Coronary artery (tissue), 2 donors: Measurements from ENCODE around the gene LMF1.
"Not testable (repeated sequence)": the region's sequence is repeated elsewhere in the genome, so short reads cannot be mapped to it uniquely, and the experiment has no call there.

Source experiments
- DNase-seq: peaks from one replicate; pipeline ENCODE4 v3.0.0-alpha.2; 2017; ENCODE audit warnings: low spot score
- H3K27ac ChIP-seq, 2 donors: fragments of 200-600 bp; sonication (generic); one replicate each; pipeline ENCODE4 v1.5.1; 2016 to 2019
- H3K4me3 ChIP-seq: fragments of 200-600 bp; sonication (generic); 2 replicates; pipeline ENCODE4 v1.5.1; 2016; ENCODE audit warnings: mild to moderate bottlenecking, moderate library complexity
- TF ChIP-seq, protein P1 (sequence below): fragments of 200-600 bp; sonication (generic); IDR thresholded peaks from one replicate; pipeline ENCODE4 v1.5.1; 2019; ENCODE audit warnings: antibody characterized with exemption

Gene LMF1

DNA sequence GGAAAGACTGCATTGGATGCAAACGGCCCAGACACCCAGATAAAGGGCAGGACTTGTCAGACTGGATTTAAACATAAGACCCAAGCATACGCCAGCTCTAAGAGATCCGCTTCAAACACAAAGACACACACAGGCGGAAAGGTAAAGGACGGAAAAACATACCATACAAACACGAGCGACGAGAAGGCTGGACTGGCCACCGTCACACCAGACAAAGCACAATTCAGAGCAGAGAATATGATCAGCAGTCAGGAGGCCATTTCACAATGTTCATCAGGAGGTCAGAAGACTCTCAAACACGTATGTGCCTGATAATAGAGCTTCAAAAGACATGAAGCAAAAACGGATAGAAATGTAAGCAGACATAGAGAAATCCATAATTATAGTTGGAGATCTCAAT, 85.4 kb downstream of the LMF1 start:
- no peak overlapping the region for H3K4me3 ChIP-seq
- TF ChIP-seq, protein P1, sequence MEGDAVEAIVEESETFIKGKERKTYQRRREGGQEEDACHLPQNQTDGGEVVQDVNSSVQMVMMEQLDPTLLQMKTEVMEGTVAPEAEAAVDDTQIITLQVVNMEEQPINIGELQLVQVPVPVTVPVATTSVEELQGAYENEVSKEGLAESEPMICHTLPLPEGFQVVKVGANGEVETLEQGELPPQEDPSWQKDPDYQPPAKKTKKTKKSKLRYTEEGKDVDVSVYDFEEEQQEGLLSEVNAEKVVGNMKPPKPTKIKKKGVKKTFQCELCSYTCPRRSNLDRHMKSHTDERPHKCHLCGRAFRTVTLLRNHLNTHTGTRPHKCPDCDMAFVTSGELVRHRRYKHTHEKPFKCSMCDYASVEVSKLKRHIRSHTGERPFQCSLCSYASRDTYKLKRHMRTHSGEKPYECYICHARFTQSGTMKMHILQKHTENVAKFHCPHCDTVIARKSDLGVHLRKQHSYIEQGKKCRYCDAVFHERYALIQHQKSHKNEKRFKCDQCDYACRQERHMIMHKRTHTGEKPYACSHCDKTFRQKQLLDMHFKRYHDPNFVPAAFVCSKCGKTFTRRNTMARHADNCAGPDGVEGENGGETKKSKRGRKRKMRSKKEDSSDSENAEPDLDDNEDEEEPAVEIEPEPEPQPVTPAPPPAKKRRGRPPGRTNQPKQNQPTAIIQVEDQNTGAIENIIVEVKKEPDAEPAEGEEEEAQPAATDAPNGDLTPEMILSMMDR = no peak
- no peak for DNase-seq
- no peak overlapping the region for H3K27ac ChIP-seq

DNA sequence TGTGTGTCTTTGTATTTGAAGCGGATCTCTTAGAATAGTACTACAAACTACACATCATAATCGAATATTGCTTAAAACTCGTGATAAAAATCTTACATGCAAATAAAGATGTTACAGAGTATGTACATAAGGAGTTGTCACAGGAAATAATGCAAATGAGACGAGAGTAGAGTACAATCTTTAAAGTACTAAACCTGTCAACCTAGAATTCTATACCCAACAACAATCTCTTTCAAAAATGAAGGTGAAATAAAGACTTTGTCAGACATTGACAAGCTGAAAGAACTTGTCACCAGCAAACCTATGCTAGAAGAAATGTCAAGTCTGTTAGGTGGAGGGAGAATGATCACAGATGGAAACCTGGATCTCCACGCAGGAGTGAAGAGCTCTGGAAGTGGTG, 86.6 kb downstream of the LMF1 start:
- Histone ChIP-seq H3K4me3 (no peak overlapping the region), H3K27ac (no peak overlapping the region)
- no peak for DNase-seq
- TF ChIP-seq, protein P1 = no peak

DNA sequence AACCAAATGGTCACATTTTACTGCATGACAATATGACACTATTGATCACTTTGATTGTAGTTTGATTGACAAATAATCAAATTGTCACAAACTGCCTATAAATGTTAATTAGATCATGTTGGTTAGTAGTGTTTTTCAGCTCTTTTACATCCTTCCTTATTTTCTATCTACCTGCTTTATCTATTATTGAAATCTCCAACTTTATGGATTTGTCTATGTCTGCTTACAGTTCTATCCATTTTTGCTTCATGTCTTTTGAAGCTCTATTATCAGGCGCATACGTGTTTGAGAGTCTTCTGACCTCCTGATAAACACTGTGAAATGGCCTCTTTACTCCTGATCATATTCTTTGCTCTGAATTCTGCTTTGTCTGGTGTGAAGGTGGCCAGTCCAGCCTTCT, 87.0 kb downstream of the LMF1 start:
- no peak for DNase-seq
- H3K27ac ChIP-seq = no peak overlapping the region
- H3K4me3 ChIP-seq = no peak overlapping the region
- TF ChIP-seq, protein P1 = no peak

DNA sequence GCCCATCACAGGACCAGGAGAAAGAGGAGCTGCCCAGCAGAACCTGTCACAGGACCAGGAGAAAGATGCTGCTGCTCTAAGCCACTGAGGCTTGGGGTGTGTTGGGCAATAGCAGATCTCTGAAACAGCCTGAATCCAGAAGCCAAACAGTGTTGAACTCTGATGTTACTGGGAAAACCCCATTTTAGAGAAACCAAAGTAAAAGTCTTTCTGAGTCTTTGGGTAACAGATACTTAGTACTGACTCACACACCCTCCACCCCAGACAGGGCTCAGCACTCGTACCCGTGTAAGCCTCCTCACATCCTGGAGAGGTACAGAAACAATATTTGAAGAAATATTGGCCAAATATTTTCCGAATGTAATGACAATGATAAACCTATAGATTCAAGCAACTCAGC, 87.4 kb downstream of the LMF1 start:
- no peak overlapping the region for H3K4me3 ChIP-seq
- TF ChIP-seq, protein P1 = no peak
- no peak for DNase-seq
- H3K27ac ChIP-seq = no peak overlapping the region

DNA sequence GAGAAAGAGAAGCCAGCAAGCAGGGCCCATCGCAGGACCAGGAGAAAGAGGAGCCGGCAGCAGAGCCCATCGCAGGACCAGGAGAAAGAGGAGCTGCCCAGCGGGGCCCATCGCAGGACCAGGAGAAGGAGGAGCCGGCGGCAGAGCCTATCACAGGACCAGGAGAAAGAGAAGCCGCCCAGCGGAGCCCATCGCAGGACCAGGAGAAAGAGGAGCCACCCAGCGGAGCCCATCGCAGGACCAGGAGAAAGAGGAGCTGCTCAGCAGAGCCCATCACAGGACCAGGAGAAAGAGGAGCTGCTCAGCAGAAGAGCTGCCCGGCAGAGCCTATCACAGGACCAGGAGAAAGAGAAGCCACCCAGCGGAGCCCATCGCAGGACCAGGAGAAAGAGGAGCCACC, 88.1 kb downstream of the LMF1 start:
- not testable (repeated sequence) for H3K27ac ChIP-seq, H3K4me3 ChIP-seq, DNase-seq

DNA sequence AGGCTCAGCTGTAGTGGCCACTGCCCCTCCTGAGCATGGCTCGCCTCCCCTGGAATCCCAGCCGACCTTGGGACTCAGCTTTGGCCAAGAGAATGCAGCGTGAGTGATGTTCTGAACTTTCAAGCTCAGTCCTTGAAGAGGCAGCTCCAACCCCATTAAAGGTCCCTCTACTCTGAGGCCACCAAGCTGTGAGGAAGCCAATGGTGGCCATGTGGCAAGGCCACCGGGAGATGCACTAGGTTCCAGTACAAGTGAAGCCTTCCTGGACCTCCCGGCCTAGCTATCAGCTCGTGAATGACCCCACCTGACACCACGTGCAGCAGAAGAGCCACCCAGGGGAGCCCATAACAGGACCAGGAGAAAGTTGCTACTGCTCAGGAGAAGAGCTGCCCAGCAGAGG, 88.5 kb downstream of the LMF1 start:
- Histone ChIP-seq H3K27ac (no peak overlapping the region), H3K4me3 (no peak overlapping the region)
- DNase-seq = no peak
- TF ChIP-seq, protein P1 = no peak

DNA sequence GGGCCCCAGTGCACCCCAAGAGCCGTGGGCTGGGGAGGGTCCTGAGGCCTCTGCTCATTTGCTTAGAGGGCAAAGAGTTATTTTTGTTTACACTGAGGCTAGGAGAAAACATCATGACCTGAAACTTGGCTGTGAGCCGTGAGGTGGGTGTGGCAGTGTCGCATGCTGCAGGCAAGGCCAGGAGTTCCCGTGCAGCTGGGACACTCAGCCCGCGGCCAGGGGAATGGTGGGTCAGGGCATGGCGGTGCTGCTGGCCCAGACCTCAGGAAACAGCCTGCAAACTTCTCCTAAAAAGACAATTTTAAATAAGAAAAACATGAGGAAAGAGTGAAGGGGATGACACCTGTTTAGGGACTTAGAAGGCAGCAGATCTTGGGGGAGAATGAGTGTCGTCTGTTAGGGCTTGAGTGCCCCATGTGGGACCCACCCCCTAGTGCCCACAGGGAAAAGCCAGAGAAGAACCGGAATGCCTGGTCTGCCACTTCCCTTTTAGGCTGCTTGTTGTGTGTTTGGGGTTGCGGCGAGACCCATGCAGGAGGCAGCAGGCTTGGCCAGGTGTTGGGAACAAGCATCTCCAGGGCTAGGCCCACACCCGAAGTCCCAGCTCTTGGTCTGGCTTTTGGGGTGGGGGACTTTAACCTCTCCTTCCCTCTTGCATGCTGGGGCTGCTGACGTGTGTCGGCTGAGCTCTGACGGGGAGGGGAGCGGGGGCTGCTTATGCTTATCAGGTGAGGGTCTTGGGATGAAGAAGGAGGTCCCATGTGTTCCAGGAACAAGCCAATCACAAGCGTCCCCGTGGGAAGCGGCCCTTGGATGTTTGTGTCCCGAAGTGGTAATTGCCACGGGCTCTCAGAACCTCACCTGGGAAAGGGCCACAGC, 89.3 kb downstream of the LMF1 start:
- H3K4me3 ChIP-seq = no peak overlapping the region
- H3K27ac ChIP-seq = no peak overlapping the region
- no peak for DNase-seq
- TF ChIP-seq, protein P1 = no peak
